NCI-H345 treated with DMSO at 0.1 percent for 48 hours (cell line): Measurements from ENCODE around the gene TMCC1.
"Not testable (repeated sequence)": the region's sequence is repeated elsewhere in the genome, so short reads cannot be mapped to it uniquely, and the experiment has no call there.

Source experiments
- DNase-seq: peaks from one replicate; lab custom pipeline; 2025; ENCODE audit not compliant: unreplicated experiment; lab: John Stamatoyannopoulos, UW

Gene TMCC1

GRCh38 chr3:129893581-129894070, at the start of gene TMCC1:
TMCC1 (minus strand) TSS chr3:129893711.
- DNase-seq: peak; percentile 73

GRCh38 chr3:129943020-129943419, 49.5 kb upstream of the TMCC1 start:
- DNase-seq: no peak

- peak; percentile 18 for DNase-seq
These were observed 48.8 kb upstream of the TMCC1 start for GRCh38 chr3:129942296-129942695.

- DNase-seq: no peak
These were observed 46.6 kb upstream of the TMCC1 start for GRCh38 chr3:129940086-129940485.

- DNase-seq: no peak
These were observed 44.8 kb upstream of the TMCC1 start for GRCh38 chr3:129938140-129938930.

GRCh38 chr3:129937717-129938116, 44.2 kb upstream of the TMCC1 start:
- DNase-seq: no peak

GRCh38 chr3:129936757-129937156, 43.2 kb upstream of the TMCC1 start:
- DNase-seq: peak; percentile 24

- peak; percentile 1 for DNase-seq
These were observed 41.0 kb upstream of the TMCC1 start for GRCh38 chr3:129934234-129935123.

- DNase-seq: no peak
These were observed 40.0 kb upstream of the TMCC1 start for GRCh38 chr3:129933471-129933870.

- no peak for DNase-seq
These were observed 35.9 kb upstream of the TMCC1 start for GRCh38 chr3:129929383-129929782.

GRCh38 chr3:129927072-129927471, 33.6 kb upstream of the TMCC1 start:
- DNase-seq: no peak

- no peak for DNase-seq
These were observed 26.3 kb upstream of the TMCC1 start for GRCh38 chr3:129919806-129920205.

- no peak for DNase-seq
These were observed 25.8 kb upstream of the TMCC1 start for GRCh38 chr3:129919357-129919756.

- no peak for DNase-seq
These were observed 24.9 kb upstream of the TMCC1 start for GRCh38 chr3:129918461-129918860.

- no peak for DNase-seq
These were observed 24.0 kb upstream of the TMCC1 start for GRCh38 chr3:129917423-129918007.

GRCh38 chr3:129913618-129914017, 20.1 kb upstream of the TMCC1 start:
- DNase-seq: no peak

- DNase-seq: no peak
These were observed 17.9 kb upstream of the TMCC1 start for GRCh38 chr3:129911261-129911861.

GRCh38 chr3:129909235-129909634, 15.7 kb upstream of the TMCC1 start:
- DNase-seq: not testable (repeated sequence)

- no peak for DNase-seq
These were observed 14.9 kb upstream of the TMCC1 start for GRCh38 chr3:129908417-129908816.

GRCh38 chr3:129901272-129901671, 7.8 kb upstream of the TMCC1 start:
- DNase-seq: not testable (repeated sequence)

GRCh38 chr3:129897026-129897425, 3.5 kb upstream of the TMCC1 start:
- no peak for DNase-seq
